Gastrocnemius medialis (tissue), 4 donors: Measurements from ENCODE around the gene CDK4. TPM values are rescaled to one million over a fixed set of nuclear protein-coding genes. Genes with fewer than 3 reads are reported as not detected.

Source experiments
- ATAC-seq, 2 donors: fragments of 150-250 bp; one replicate each; pipeline ENCODE4 v1.9.1; 2016
- DNase-seq, 2 donors: peaks; one replicate each; pipeline ENCODE4 v3.0.0-alpha.2; 2019
- H3K27ac ChIP-seq, 4 donors: fragments of 200-600 bp; sonication (generic); 1 replicate in 1 of 4; 2 replicates in 3 of 4; pipeline ENCODE4 v1.5.1; 2016 to 2018; ENCODE audit warnings: mild to moderate bottlenecking in 2 of 4, moderate library complexity in 1 of 4
- H3K27me3 ChIP-seq, 3 donors: fragments of 200-600 bp; sonication (generic) in 2 of 3; 1 replicate in 1 of 3; 2 replicates in 2 of 3; pipeline versions ENCODE4 v1.5.1 to v1.6.0; 2016 to 2019; ENCODE audit warnings: mild to moderate bottlenecking in 1 of 3, moderate library complexity in 1 of 3
- H3K36me3 ChIP-seq, 2 donors: fragments of 200-600 bp; sonication (generic) in 1 of 2; one replicate each; pipeline ENCODE4 v1.5.1; 2017 to 2018
- H3K4me1 ChIP-seq, 2 donors: fragments of 200-600 bp; sonication (generic) in 1 of 2; one replicate each; pipeline ENCODE4 v1.5.1; 2016 to 2017; ENCODE audit warnings: mild to moderate bottlenecking in 2 of 2
- H3K4me3 ChIP-seq, 4 donors: fragments of 200-600 bp; sonication (generic) in 3 of 4; 1 replicate in 1 of 4; 2 replicates in 3 of 4; pipeline ENCODE4 v1.5.1; 2016 to 2019; ENCODE audit warnings: mild to moderate bottlenecking in 2 of 4
- H3K9me3 ChIP-seq, 3 donors: fragments of 200-600 bp; sonication (generic) in 2 of 3; 1 replicate in 1 of 3; 2 replicates in 2 of 3; pipeline ENCODE4 v1.5.1; 2016 to 2019
- CTCF ChIP-seq, 5 experiments: fragments of 450-650 bp in 3 of 5; fragments of 200-600 bp in 2 of 5; sonication (generic) in 2 of 5; IDR thresholded peaks in 4 of 5; conservative IDR thresholded peaks in 1 of 5; 1 replicate in 4 of 5; 2 replicates in 1 of 5; pipeline ENCODE4 v1.5.1; 2016 to 2019; ENCODE audit warnings: antibody characterized with exemption in 5 of 5, mild to moderate bottlenecking in 3 of 5, moderate library complexity in 3 of 5
- POLR2A ChIP-seq, 2 donors: fragments of 450-650 bp; IDR thresholded peaks; one replicate each; pipeline ENCODE4 v1.6.1; 2017; ENCODE audit warnings: antibody characterized with exemption in 2 of 2, mild to moderate bottlenecking in 2 of 2, moderate library complexity in 2 of 2
- in situ Hi-C, 4 donors: fragments of 200-750 bp; cut with MboI; loops; one replicate each; pipeline versions ENCODE4 v1.15.0 to v1.8.0; 2017; ENCODE audit warnings: low sequenced_read_pairs in 4 of 4
- intact Hi-C: fragments of 100-400 bp; cut with DNase I; formaldehyde crosslinking; loops from one replicate; pipeline ENCODE4 v1.15.1; 2023; ENCODE audit warnings: low total_unique reads
- total RNA-seq, 4 donors: library from RNA; depleted of rRNA; stranded (reverse); fragments of >200 nt; gene quantifications; one replicate each; pipeline versions ENCODE4 v1.1.0 to v1.2.3, GENCODE V29; 2016

The CDK4 gene
- total RNA-seq, 4 donors from 2014 or later, result 39.7 to 55.5 (median 47.4) TPM

- no peak for DNase-seq
- Histone ChIP-seq H3K27ac (peak overlapping the region; percentile 80 to 89 (median 85)), H3K27me3 (no peaks in the 10 kb centered on the region), H3K4me1 (peaks cover 9 to 15% of the 10 kb centered on the region in 2 donors), H3K9me3 (no peaks in the 10 kb centered on the region), H3K4me3 (peak overlapping the region in 3 of 4 donors; percentile 89 to 98 (median 91)), H3K36me3 (peaks cover 3 to 26% of the 10 kb centered on the region in 2 donors)
- TF ChIP-seq POLR2A (IDR thresholded peaks at IDR 0.05), result no peak
- TF ChIP-seq CTCF (IDR thresholded peaks at IDR 0.05 in 4 of 5, conservative IDR thresholded peaks at IDR 0.05 in 1 of 5), result no peak
- intact Hi-C loops (loop anchor here (1.0 to 5.0 kb wide), 4 partner anchors 10 to 123 kb away; partner anchors contain the start of genes EEF1AKMT3, METTL1 and TSPAN31), in situ Hi-C loops (loop anchor here in 1 of 4 donors (5.0 kb wide), 1 partner anchor 125 kb away; no protein-coding TSS in a partner anchor)
- ATAC-seq, result no peak
These were observed 30.1 kb upstream of the CDK4 start for GRCh38 chr12:57782243-57782607.

GRCh38 chr12:57781801-57782200 is 29.7 kb upstream of the CDK4 start:
- Histone ChIP-seq H3K9me3 (no peaks in the 10 kb centered on the region), H3K4me3 (no peak overlapping the region), H3K27ac (no peak overlapping the region), H3K4me1 (peaks cover 9 to 15% of the 10 kb centered on the region in 2 donors), H3K36me3 (peaks cover under 1 to 22% of the 10 kb centered on the region in 2 donors), H3K27me3 (no peaks in the 10 kb centered on the region)
- no peak for TF ChIP-seq POLR2A (IDR thresholded peaks at IDR 0.05)
- TF ChIP-seq CTCF (IDR thresholded peaks at IDR 0.05 in 4 of 5, conservative IDR thresholded peaks at IDR 0.05 in 1 of 5), result no peak
- DNase-seq (no peak), ATAC-seq (no peak)
- in situ Hi-C loops (loop anchor here in 1 of 4 donors (5.0 kb wide), 1 partner anchor 126 kb away; no protein-coding TSS in a partner anchor), intact Hi-C loops (loop anchor here (1.0 to 5.0 kb wide), 4 partner anchors 10 to 124 kb away; partner anchors contain the start of genes EEF1AKMT3, METTL1 and TSPAN31)

- H3K27me3 ChIP-seq, result no peaks in the 10 kb centered on the region
- ATAC-seq, result no peak
- intact Hi-C loops (loop anchor here (5.0 kb wide), 2 partner anchors 34 to 51 kb away; partner anchors contain the start of gene TSPAN31), in situ Hi-C loops (loop anchor here in 1 of 4 donors (5.0 kb wide), 1 partner anchor 126 kb away; no protein-coding TSS in a partner anchor)
- H3K27ac ChIP-seq, result no peak overlapping the region
- H3K36me3 ChIP-seq, result peaks cover 0 to 16% of the 10 kb centered on the region in 2 donors
- H3K4me3 ChIP-seq, result no peak overlapping the region
- no peaks in the 10 kb centered on the region for H3K9me3 ChIP-seq
- peaks cover 9 to 15% of the 10 kb centered on the region in 2 donors for H3K4me1 ChIP-seq
- no peak for DNase-seq
- no peak for TF ChIP-seq CTCF (IDR thresholded peaks at IDR 0.05 in 4 of 5, conservative IDR thresholded peaks at IDR 0.05 in 1 of 5)
- no peak for TF ChIP-seq POLR2A (IDR thresholded peaks at IDR 0.05)
These were observed 29.1 kb upstream of the CDK4 start for GRCh38 chr12:57781244-57781643.

GRCh38 chr12:57780284-57780897 is 28.3 kb upstream of the CDK4 start:
- Histone ChIP-seq H3K27ac (no peak overlapping the region), H3K27me3 (no peaks in the 10 kb centered on the region), H3K4me1 (peaks cover 9 to 15% of the 10 kb centered on the region in 2 donors), H3K4me3 (no peak overlapping the region), H3K9me3 (no peaks in the 10 kb centered on the region), H3K36me3 (peaks cover 0 to 14% of the 10 kb centered on the region in 2 donors)
- in situ Hi-C loops, result loop anchor here in 1 of 4 donors (5.0 kb wide), 1 partner anchor 127 kb away; no protein-coding TSS in a partner anchor
- ATAC-seq (no peak), DNase-seq (no peak)
- TF ChIP-seq POLR2A (IDR thresholded peaks at IDR 0.05), result no peak
- no peak for TF ChIP-seq CTCF (IDR thresholded peaks at IDR 0.05 in 4 of 5, conservative IDR thresholded peaks at IDR 0.05 in 1 of 5)
- intact Hi-C loops, result loop anchor here (5.0 kb wide), 2 partner anchors 33 to 52 kb away; partner anchors contain the start of gene TSPAN31
